Testis (tissue), 2 donors: Measurements from ENCODE around the gene CCR6.

Source experiments
- POLR2A ChIP-seq: fragments of 450-650 bp; IDR thresholded peaks from one replicate; pipeline ENCODE4 v1.6.1; 2017; ENCODE audit warnings: antibody characterized with exemption, mild to moderate bottlenecking, moderate library complexity
- TF ChIP-seq, protein P1 (sequence below), 3 experiments: fragments of 450-650 bp in 2 of 3; fragments of 200-600 bp in 1 of 3; sonication (generic) in 1 of 3; IDR thresholded peaks; one replicate each; pipeline ENCODE4 v1.5.1; 2016 to 2019; ENCODE audit warnings: antibody characterized with exemption in 3 of 3, mild to moderate bottlenecking in 2 of 3, moderate library complexity in 1 of 3

DNA sequence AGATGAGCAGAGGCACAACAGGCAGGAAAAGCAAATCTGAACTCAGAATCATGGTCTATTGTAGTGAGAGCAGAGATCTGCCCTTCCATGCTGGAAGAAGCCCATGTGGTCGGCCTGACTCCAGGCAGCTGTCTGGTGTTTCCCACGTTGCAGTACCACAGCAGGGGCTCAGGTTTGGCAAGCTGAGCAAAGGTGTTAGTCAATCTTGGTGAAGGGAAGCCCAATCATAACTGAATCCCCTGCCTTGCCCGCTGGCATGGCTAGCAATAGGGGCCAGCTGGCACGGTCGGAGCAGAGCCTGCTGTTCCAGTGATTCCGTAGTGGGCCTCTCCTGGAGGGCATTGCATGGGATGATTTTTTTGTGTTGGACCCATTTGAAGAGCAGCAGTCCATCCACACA, 17.8 kb upstream of the CCR6 start:
- TF ChIP-seq, protein P1, sequence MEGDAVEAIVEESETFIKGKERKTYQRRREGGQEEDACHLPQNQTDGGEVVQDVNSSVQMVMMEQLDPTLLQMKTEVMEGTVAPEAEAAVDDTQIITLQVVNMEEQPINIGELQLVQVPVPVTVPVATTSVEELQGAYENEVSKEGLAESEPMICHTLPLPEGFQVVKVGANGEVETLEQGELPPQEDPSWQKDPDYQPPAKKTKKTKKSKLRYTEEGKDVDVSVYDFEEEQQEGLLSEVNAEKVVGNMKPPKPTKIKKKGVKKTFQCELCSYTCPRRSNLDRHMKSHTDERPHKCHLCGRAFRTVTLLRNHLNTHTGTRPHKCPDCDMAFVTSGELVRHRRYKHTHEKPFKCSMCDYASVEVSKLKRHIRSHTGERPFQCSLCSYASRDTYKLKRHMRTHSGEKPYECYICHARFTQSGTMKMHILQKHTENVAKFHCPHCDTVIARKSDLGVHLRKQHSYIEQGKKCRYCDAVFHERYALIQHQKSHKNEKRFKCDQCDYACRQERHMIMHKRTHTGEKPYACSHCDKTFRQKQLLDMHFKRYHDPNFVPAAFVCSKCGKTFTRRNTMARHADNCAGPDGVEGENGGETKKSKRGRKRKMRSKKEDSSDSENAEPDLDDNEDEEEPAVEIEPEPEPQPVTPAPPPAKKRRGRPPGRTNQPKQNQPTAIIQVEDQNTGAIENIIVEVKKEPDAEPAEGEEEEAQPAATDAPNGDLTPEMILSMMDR (IDR thresholded peaks at IDR 0.05) = no peak
- TF ChIP-seq POLR2A = no peak
